Measurements from ENCODE around the gene NOTCH2NLA. TPM values are rescaled to one million over a fixed set of nuclear protein-coding genes. Genes with fewer than 3 reads are reported as not detected.

NOTCH2NLA gene
- total RNA-seq, result 91.1 and 99.3 TPM in 2 replicates

GRCh38 chr1:146228710-146229477, at the start of gene NOTCH2NLA:
NOTCH2NLA (minus strand) TSS chr1:146229021; CDS start chr1:146189337, 39,684 bp downstream.

DNA sequence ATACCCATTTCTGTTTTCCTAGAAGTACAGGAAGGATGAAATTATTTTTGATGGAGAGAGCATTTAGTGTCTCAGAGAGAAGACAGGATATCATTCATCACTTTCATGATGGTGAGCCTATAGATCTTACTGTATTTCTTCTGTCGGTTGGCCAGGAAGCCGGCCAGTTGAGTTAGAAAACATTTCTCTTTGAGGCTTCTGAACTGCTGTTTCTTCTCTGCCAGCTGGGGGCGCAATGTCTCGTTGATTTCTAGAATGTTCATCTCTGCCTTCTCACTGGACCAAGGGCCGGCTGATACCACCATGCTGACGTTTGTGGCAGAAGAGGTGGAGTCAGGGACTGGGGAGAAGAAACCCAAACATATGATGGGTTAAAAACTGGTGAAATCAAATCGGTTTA, 84.4 kb downstream of the NOTCH2NLA start, which contains the start of gene NBPF10:
Gene NBPF10, minus strand, starts transcription at position 340 of the 400 bp plus-strand sequence. Its CDS starts 35 bp downstream, at position 305.

Other genes starting within 250 kb of the NOTCH2NLA start
- gene TXNIP, start 232.4 kb downstream of the NOTCH2NLA start, total RNA-seq, result 21.0 and 51.5 TPM in 2 replicates
- gene HJV, start 207.3 kb downstream of the NOTCH2NLA start, total RNA-seq, result 0.06 TPM in 1 of 2 replicates, not detected in the other
- gene NBPF10, start 84.2 kb downstream of the NOTCH2NLA start, total RNA-seq, result 4.4 TPM in 2 replicates

Data from aortic smooth muscle cell (primary cell).